GM19099 (cell line): ENCODE results near the gene COPE.

Experiments
- POLR2A ChIP-seq: IDR thresholded peaks from 3 replicates; pipeline ENCODE4 v1.6.1; 2011; ENCODE audit warnings: low read depth; ENCODE audit not compliant: insufficient read length; ENCODE audit errors: extremely low read depth

Gene COPE

DNA sequence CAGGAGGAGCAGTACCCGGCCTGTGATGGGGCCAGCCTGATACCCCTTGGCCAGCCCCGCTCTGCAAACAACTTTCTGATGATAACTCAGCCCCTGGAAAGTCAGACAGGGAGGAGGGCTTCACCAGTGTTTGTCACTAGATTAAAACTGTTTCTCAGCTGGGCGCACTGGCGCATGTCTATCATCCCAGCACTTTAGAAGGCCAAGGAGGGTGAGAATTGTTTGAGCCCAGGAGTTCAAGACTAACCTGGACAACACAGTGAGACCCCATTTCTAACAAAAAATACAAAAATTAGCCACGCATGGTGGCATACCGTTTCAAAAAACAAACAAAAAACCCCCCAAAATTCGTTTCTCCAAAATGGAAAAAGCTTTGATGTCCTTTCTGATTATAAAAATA lies 17.7 kb downstream of the COPE start:
- no peak for TF ChIP-seq POLR2A

DNA sequence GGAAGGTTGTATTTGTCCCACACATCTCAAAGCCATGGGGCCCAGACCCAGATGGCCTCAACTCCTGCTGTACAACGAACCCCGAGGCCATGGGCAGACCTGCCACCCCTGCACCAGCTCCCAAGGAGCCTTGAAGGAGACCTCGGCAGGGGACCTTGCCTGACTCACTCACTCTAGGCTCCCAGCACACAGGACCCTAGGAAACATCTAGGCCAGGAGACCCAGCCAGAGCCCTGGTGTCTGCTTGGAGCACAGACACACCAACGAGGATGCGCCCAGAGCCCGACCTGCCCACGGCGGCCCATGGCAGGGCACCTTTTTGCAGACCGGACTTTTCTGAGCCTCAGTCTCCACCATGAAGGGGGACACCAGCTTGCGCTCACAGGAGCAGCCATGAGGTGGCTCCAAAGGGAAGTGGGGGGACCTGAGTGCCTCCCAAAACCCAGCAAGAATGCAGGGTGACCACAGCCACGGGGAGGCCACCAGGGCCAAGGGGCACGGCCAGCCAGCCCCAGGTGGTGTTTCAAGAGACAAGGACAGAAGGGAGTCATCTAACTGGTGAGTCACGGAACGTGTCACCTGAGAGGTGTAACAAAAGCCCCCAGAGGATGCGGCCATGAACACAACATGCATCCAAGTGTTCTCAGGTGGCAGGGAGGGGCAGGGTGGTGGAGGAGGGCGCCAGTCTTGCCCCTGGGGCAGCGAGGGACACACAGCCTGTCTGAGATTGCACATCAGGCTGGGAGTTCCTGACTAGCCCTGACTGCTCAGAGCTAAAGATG lies 18.3 kb downstream of the COPE start:
- no peak for TF ChIP-seq POLR2A

DNA sequence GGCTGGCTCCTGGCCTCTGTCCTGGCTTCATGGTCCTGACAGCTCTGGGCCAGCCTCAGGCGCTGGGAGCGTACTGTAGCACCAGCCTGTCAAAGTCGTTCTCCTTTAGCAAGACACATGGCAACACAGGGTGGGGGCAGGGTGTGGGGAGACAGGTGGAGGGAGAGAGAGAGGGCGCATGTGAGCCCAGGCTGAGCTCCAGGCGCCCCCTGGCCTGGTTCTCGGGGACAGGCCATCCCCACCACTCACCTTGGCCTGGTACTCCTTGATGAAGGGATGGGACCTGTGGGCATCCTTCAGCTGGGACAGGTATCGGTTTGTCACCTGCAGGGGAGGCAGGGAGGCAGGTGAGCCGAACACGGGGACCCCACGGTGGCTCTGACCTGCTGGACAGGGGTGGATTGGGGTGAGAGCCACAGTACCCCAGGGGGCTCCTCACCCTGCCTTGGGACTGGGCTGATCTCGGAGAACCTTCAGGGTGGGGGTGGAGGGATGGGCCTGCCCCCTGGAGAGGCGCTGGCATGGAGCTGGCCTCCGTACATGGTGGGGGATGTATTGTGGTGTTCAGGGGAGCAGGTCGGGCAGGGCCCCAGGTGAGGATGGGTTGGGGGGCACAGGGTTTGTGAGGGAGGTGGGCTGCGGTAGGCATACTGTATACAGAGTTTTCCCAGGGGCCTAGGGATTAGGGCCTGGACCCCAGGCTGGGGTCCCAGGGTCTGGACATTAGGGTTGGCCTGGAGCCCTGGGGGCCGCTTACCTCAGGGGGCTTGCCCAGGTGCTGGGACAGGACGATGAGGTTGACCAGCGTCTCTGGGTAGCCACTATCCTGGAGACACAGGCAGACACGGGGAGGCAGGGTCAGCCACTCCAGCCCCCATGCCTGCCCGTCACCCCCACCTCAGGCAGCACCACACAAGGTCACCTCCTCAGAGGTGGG lies 19.3 kb downstream of the COPE start:
- TF ChIP-seq POLR2A, result no peak

DNA sequence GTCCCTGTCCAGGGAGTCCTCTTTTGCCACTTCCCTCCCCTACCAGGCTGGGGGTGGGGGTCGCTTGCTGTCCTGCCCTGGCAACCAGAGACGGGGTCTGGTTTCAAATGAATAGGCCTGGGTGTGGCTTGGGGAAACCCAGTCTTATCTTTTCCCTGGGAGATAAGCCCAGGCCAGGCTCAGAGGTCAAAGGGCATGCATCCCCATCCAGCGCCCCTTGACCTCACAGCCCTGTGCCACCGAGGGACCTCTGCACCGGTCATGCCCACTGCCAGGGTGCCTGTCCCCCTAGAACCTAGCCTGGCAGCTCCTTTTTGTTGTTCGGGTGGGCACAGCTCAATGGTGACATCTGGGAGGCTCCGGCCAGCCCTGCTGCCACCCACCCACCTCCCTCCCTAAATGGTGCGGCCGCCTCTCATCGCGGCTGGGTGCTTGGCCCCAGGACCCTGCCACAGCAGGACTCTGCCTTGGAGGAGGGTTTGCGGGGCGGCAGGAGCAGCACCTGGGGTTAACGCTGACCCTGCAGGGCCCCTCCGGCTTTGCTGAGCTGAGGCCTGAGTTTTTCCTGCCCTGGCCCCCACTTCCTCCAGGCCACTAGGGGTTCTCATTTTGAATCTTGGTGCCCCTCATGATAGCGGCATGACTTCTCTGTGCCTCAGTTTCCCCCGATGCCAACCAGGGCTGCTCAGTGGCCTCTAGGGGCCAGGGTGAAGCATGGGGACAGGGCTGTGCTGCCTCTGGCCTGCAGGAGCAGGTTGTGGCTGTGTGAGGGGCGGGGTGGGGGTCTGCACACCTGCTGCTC lies 20.4 kb downstream of the COPE start:
- TF ChIP-seq POLR2A, result no peak

DNA sequence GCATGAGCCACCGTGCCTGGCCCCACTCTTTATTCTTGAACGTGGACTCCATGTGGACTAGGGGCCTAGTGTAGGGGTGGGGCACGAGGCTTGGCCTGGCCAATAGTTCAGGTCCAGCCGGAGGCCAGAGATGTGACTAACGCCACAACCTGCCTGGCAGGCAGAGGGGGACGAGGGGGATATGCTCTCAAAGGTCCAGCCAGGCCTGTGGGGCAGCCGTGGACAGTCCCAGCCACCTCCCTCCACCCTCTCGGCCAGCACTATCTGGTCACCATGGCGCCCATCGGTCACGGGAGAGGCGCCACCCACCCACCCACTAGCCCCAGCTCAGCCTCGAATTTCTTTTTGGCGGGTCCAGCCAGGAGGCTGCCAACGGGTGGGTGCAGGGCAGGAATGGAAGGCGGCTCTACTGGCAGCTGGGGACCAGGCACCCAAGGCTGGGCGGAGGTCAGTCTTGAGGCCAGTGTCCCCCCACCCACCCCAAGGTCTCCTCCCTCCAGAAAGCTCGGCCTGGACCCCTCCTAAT lies 21.0 kb downstream of the COPE start:
- no peak for TF ChIP-seq POLR2A

DNA sequence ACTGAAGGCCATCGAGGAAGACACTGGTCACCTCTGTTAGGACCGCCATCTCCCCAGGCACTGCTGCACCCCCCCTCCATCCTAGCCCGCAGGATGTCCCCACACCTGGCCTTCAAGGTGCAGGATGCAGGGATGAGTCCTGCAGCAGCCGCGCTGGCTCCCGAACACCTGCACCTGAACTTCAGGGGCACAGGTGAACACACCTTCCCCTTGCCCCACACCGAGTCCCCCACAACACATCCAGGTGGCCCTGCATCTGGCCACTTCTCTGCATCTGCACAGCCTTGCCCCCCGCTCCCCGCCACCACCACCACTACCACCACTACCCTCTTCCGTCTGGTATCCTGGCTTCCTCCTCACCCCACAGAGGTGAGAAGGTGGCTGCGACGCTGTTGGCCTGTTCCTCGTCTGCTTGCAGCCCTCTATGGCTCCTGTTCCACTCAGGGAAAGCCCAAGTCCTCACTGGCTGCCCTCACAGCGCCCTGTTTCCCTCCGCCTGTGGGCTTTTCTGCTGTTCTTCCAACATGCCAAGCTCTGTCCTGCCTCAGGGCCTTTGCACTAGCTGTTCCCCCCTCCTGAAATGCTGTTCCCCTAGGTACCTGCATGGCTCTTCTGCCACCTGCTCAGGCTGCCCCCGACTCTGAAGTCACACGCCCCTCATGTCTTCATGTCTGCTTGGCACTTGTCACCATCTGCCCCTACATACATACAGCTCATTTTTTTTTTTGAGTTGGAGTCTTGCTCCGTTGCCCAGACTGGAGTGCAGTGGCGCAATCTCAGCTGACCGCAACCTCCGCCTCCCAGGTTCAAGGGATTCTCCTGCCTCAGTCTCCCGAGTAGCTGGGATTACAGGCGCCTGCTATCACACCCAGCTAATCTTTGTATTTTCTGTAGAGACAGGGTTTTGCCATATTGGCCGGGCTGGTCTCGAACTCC lies 21.8 kb downstream of the COPE start:
- TF ChIP-seq POLR2A, result no peak

DNA sequence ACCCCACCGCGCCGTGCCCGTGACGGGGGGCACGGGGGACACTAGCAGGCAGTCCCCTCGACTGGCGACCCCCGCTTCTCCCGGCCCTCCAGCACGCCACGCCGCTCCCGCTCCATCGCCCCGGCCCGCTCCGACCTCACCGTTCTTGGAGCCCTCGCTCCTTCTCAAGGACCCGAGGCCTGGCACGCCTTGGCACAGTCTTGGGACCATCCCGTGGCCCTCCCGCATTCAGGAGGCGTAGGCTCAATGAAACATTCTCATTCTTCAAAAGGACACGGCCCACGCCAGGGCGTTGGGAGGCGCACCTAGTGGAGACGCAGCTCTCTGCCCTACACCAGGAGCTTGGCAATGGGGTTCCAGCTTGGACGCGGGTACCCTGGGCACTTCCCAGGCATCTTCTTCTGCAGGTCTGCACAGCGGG lies 22.8 kb downstream of the COPE start:
- TF ChIP-seq POLR2A, result no peak

DNA sequence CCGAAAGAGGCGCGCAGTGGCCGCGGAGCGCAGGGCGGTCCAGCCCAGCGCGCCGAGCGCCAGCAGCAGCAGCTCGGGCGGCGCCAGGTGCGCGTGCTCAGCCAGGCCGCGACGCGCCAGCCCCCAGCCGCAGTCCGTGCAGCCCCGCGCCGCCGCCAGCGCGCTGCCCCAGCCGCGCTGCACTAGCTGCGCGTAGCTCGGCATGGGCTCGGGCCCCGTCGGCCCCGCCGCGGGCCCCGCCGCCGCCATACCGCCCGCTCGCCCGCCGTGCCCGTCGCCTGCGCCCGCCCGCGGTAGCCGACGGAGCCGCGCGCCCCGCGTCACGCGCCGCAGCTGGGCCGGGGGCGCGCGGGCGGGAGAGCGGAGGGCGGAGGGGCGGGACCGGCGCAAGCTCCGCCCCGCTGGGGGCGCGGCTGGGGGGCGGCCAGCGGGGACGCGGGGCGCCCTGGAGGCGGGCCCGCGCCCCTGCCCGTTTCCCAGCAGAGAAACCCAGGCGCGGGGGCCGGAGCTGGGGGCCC lies 23.3 kb downstream of the COPE start, which contains the start of gene CERS1:
Gene CERS1 (minus strand): TSS at position 335 of the 518 bp plus-strand sequence. CDS start 86 bp downstream, at position 249.
- TF ChIP-seq POLR2A, result no peak

DNA sequence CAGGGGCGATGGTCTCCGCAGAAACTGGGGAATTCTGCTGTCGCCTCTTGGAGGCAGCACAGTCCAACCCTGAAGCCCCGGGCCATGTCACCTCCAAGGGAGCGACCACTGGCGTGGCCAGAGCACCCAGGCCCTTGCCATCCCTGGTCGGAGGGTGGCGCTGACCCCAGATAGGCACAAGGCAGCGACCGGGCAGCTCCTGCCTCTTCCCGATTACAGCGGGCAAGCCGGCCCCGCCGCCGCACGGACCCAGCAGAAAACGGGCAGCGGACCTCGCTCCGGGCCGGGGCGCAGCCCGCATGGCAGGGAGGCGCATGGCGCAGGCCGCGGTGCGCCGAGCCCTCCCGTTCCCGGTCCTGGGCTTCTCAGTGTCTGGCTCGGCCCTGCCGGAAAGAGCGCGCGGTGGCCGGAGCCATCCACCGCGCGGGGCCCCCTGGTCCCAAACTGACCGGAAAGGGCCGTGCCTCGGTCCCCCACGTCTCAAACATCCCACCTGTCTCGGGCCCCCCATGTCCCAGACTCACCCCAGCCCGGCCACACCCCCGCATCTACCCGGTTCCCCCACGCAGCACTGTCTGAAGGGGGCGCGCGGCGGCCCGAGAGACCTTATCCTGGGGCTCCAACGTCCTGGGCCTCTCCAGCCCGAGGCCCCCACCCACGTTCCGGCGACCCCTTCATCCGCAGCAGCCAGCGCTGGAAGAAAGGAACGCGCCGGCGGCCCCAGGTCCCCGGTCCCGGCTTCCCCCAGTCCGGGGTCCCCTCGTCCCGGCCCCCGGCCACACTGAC lies 24.0 kb downstream of the COPE start:
- no peak for TF ChIP-seq POLR2A

DNA sequence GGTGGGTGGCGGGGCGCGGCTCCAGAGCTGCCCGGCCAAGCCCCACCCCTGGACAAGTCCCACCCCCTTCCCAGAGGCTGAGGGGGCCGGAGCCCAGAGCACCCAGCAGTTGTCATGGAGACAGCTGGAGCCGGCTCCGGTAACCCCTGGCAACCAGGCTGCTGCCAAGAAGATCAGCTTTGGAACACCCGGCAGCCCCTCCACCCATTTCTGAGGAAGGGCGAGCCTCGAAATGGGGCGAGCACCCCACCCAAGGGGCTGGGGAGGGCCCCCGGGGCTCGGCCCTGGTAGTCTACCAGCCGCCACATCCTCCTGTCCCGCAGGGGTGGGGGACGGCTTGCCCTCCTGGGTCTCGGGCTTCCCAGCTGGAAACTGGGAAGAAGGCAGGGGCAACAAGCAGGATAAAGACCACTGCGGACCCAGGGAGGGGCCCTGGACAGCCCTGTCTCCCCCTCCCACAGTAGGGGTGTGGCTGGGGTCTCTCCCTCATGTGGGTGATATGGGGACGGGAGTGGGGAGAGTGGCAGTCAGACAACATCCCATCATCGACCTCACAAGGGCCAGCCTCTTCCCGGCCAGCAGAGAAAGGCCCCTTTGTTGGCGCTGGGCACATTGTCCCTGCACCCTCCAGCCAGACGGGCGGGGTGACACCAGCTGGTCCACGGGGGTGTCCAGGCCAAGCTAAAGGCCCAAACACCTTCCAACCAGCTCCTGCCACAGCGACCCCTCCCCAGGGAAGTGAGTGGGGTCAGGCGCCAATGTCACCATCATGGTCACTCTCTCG lies 24.7 kb downstream of the COPE start:
- no peak for TF ChIP-seq POLR2A

DNA sequence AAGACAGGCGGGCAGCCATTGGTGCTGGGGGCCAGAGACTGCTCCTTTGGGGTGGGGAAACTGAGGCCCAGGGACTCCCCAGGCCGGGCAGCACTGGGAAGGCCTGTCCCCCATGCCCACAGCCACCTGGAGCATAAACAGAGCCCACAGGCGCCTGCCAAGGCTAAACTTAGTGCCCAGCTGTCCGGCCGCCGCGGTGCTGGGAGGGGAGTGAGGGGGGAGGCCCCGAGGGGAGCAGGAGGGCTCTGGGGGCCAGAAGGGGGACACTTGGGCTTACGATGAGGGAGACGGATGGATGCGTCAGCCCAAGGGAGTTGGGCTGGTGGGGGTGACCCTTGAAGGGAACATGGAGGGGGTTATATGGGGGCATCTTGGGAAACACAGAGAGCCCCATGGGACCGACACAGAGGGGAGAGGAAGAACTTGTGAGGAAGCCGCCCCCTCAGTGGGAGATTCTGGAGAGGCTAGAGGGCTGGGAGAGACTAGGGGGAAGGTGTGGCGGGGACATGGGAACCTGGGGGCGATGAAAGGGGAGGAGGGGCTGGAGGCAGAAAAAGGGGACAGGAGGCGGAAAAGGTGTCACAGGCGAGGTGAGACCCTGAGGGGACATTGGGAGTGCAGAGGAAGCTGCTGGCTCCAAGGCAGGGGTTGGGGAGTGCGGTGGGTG lies 25.5 kb downstream of the COPE start:
- TF ChIP-seq POLR2A, result no peak
